A549 treated with Hydrocortisone at 1 μM for 4 hours (cell line): ENCODE data around the gene OR1K1. TPM values are rescaled to one million over a fixed set of nuclear protein-coding genes. Genes with fewer than 3 reads are reported as not detected.

Experiments used
- total RNA-seq: library from RNA; stranded (reverse); fragments of 200-300 nt; extraction: Qiagen RNA extraction; gene quantifications from 5 replicates; pipeline ENCODE4 v1.2.3, GENCODE V29; 2022

OR1K1 gene, protein sequence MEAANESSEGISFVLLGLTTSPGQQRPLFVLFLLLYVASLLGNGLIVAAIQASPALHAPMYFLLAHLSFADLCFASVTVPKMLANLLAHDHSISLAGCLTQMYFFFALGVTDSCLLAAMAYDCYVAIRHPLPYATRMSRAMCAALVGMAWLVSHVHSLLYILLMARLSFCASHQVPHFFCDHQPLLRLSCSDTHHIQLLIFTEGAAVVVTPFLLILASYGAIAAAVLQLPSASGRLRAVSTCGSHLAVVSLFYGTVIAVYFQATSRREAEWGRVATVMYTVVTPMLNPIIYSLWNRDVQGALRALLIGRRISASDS
- not detected in 5 replicates for total RNA-seq

DNA sequence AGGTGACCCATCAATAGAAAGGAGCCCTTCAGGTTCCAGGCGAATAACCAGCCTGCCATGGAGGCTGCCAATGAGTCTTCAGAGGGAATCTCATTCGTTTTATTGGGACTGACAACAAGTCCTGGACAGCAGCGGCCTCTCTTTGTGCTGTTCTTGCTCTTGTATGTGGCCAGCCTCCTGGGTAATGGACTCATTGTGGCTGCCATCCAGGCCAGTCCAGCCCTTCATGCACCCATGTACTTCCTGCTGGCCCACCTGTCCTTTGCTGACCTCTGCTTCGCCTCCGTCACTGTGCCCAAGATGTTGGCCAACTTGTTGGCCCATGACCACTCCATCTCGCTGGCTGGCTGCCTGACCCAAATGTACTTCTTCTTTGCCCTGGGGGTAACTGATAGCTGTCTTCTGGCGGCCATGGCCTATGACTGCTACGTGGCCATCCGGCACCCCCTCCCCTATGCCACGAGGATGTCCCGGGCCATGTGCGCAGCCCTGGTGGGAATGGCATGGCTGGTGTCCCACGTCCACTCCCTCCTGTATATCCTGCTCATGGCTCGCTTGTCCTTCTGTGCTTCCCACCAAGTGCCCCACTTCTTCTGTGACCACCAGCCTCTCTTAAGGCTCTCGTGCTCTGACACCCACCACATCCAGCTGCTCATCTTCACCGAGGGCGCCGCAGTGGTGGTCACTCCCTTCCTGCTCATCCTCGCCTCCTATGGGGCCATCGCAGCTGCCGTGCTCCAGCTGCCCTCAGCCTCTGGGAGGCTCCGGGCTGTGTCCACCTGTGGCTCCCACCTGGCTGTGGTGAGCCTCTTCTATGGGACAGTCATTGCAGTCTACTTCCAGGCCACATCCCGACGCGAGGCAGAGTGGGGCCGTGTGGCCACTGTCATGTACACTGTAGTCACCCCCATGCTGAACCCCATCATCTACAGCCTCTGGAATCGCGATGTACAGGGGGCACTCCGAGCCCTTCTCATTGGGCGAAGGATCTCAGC is at the start of gene OR1K1:
Gene OR1K1, plus strand, starts transcription at position 58 of the 995 bp plus-strand sequence. Its CDS starts 0 bp downstream, at position 58.

GRCh38 chr9:122788831-122789230 is 11.1 kb upstream of the OR1K1 start, which contains the start of gene OR5C1:
OR5C1 (plus strand) TSS chr9:122788933; CDS start chr9:122788933, 0 bp downstream.

Other genes with a start within 250 kb of the OR1K1 start
- gene OR1N2, start 247.0 kb upstream of the OR1K1 start, total RNA-seq, result not detected in 5 replicates
- not detected in 5 replicates for gene OR1L8, start 216.7 kb upstream of the OR1K1 start, total RNA-seq
- gene OR1Q1, start 185.4 kb upstream of the OR1K1 start, total RNA-seq, result not detected in 5 replicates
- not detected in 5 replicates for gene OR1B1, start 142.5 kb upstream of the OR1K1 start, total RNA-seq
- gene OR1L1, start 138.4 kb upstream of the OR1K1 start, total RNA-seq, result not detected in 5 replicates
- not detected in 5 replicates for gene OR1L3, start 125.0 kb upstream of the OR1K1 start, total RNA-seq
- gene OR1L4, start 76.1 kb upstream of the OR1K1 start, total RNA-seq, result not detected in 5 replicates
- gene OR1L6, start 57.8 kb upstream of the OR1K1 start, total RNA-seq, result not detected in 5 replicates
- not detected in 5 replicates for gene OR5C1, start 11.2 kb upstream of the OR1K1 start, total RNA-seq
- gene PDCL, start 28.5 kb downstream of the OR1K1 start, total RNA-seq, result 14.3 to 18.9 TPM (median 16.5 TPM) in 5 replicates
- gene RC3H2, start 105.2 kb downstream of the OR1K1 start, total RNA-seq, result 15.6 to 22.7 TPM (median 21.2 TPM) in 5 replicates
- 4.7 to 6.2 TPM (median 5.3 TPM) in 5 replicates for gene ZBTB6, start 113.2 kb downstream of the OR1K1 start, total RNA-seq
- 1.2 to 2.3 TPM (median 2.0 TPM) in 5 replicates for gene ZBTB26, start 131.4 kb downstream of the OR1K1 start, total RNA-seq
- gene RABGAP1, start 140.9 kb downstream of the OR1K1 start, total RNA-seq, result 11.8 to 19.0 TPM (median 14.2 TPM) in 5 replicates
- gene GPR21, start 233.5 kb downstream of the OR1K1 start, total RNA-seq, result not detected in 5 replicates